ENCODE measurements around the gene ASB15. TPM values are rescaled to one million over a fixed set of nuclear protein-coding genes. Genes with fewer than 3 reads are reported as not detected.
A peak's percentile ranks its signal among the peaks of the same experiment; 100 is the strongest.

ASB15 gene
- total and polyA plus RNA-seq, 2 of the 4 experiments (the other 2 are of a cell fraction): not detected

- POLR2A ChIA-PET (ENCODE audit: unreplicated experiment): interaction anchor here (0.6 kb wide), 1 partner anchor 29 kb away, joined by 3 read pairs; no protein-coding TSS in a partner anchor
- H2BK20ac ChIP-seq (ENCODE audit: low read depth, low read length): no peak overlapping the region
- no peak overlapping the region for H2AK5ac ChIP-seq (ENCODE audit: low read depth, low read length)
- H3K9ac ChIP-seq (ENCODE audit: low read depth, low read length): no peak overlapping the region
- DNase-seq (peak; percentile 16), ATAC-seq (ENCODE audit: low read depth) (peak; percentile 76)
- H3K36me3 ChIP-seq (ENCODE audit: control insufficient read depth, insufficient read depth, low read length): no peaks in the 10 kb centered on the region
- in situ Hi-C loops (cut with MboI; ENCODE audit: low sequenced_read_pairs) (no loop called here), intact Hi-C loops (cut with micrococcal nuclease) (no loop called here), dilution Hi-C loops (cut with HindIII; ENCODE audit: low sequenced_read_pairs, unreplicated experiment) (no loop called here)
- no peaks in the 10 kb centered on the region for H3K9me3 ChIP-seq (ENCODE audit: control insufficient read depth, insufficient read depth, low read length)
- H4K20me1 ChIP-seq (ENCODE audit: insufficient read depth, low read length): no peaks in the 10 kb centered on the region
- no peak overlapping the region for H4K5ac ChIP-seq (ENCODE audit: low read depth, low read length)
- H2BK5ac ChIP-seq (ENCODE audit: low read depth, low read length, poor library complexity, severe bottlenecking): peak overlapping the region; percentile 47
- CTCF ChIA-PET: interaction anchor here (1.1 to 1.9 kb wide), 2 partner anchors 8 to 20 kb away, joined by 3 to 5 read pairs; no protein-coding TSS in a partner anchor
- H2AK9ac ChIP-seq (replicated peaks; ENCODE audit: low read depth, low read length, poor library complexity): no peak overlapping the region
- no peak overlapping the region for H3K4me2 ChIP-seq (ENCODE audit: low read depth, low read length)
- no peak overlapping the region; the same call in 1 of the 2 replicates for H3K27ac ChIP-seq (ENCODE audit: insufficient read depth, low read length)
- TF ChIP-seq NFE2L2 (IDR thresholded peaks at IDR 0.05; ENCODE audit: low read depth, low read length) (no peak), MXI1 (IDR thresholded peaks at IDR 0.05; ENCODE audit: borderline replicate concordance, low read depth, low read length) (no peak), BHLHE40 (IDR thresholded peaks at IDR 0.05; ENCODE audit: low read depth, low read length) (no peak), CTCF (conservative IDR thresholded peaks at IDR 0.05; ENCODE audit: low read depth, low read length) (no peak), MAZ (IDR thresholded peaks at IDR 0.05; ENCODE audit: borderline replicate concordance, low read depth, low read length) (no peak), POLR2A (IDR thresholded peaks at IDR 0.05; ENCODE audit: low read depth, low read length) (no peak), CHD1 (IDR thresholded peaks at IDR 0.05; ENCODE audit: low read depth, low read length) (no peak), RAD21 (IDR thresholded peaks at IDR 0.05; ENCODE audit: low read length) (no peak)
- no TSS peak for BruUV-seq (replicated peaks)
- no peaks in the 10 kb centered on the region for H3K79me1 ChIP-seq (ENCODE audit: low read depth in 1 of 2, low read length in 2 of 2)
- no peak overlapping the region for H2AFZ ChIP-seq (replicated peaks; ENCODE audit: low read length, poor library complexity)
- H3K4me3 ChIP-seq (ENCODE audit: insufficient read depth, low read depth, low read length): no peak overlapping the region
- H3K4me1 ChIP-seq (ENCODE audit: control insufficient read depth, insufficient read depth, low read length): 0 out of 2 replicates have a peak, but pooled peaks cover 2% of the 10 kb centered on the region
- no peak overlapping the region for H3K4ac ChIP-seq (ENCODE audit: low read depth, low read length)
- H4K8ac ChIP-seq (ENCODE audit: low read depth in 2 of 2, low read length in 2 of 2): no peak overlapping the region
- no peak overlapping the region for H2BK15ac ChIP-seq (ENCODE audit: low read depth, low read length)
- no peak overlapping the region for H3K23ac ChIP-seq (ENCODE audit: low read depth, low read length)
- no peak overlapping the region for H3K56ac ChIP-seq (ENCODE audit: extremely low read depth, insufficient read depth, low read length)
- H4K91ac ChIP-seq (ENCODE audit: insufficient read depth, low read depth, low read length): no peak overlapping the region
- H2BK120ac ChIP-seq (ENCODE audit: low read depth, low read length): no peak overlapping the region
- no peaks in the 10 kb centered on the region for H3K9me1 ChIP-seq (ENCODE audit: insufficient read depth, low read length)
- no peak overlapping the region for H3K14ac ChIP-seq (replicated peaks; ENCODE audit: low read depth, low read length)
- peaks cover 3% of the 10 kb centered on the region; the same call in 1 of the 2 replicates for H3K27me3 ChIP-seq (ENCODE audit: control insufficient read depth, insufficient read depth, low read length)
- no peak overlapping the region for H3K18ac ChIP-seq (ENCODE audit: low read depth, low read length)
These were observed 14.6 kb downstream of the ASB15 start for GRCh38 chr7:123616223-123616622.

Measured in IMR-90 (cell line).